GM12891 (cell line): ENCODE measurements around the gene BARD1.
"Not testable (repeated sequence)": the region's sequence is repeated elsewhere in the genome, so short reads cannot be mapped to it uniquely, and the experiment has no call there.

Source experiments
- DNase-seq: peaks from one replicate; pipeline ENCODE4 v3.0.0; 2011; ENCODE audit warnings: low spot score; ENCODE audit not compliant: insufficient read length
- FAIRE-seq: peaks from 2 replicates; lab custom pipeline; 2011; peaks lifted over from hg19 to GRCh38; lab: Jason Lieb, UNC
- PAX5 ChIP-seq: IDR thresholded peaks from 2 replicates; pipeline ENCODE4 v1.6.1; 2011; ENCODE audit warnings: low read length, moderate library complexity, mild to moderate bottlenecking; ENCODE audit not compliant: insufficient read depth, severe bottlenecking
- POLR2A ChIP-seq: IDR thresholded peaks from 2 replicates; pipeline ENCODE4 v1.6.1; 2011; ENCODE audit warnings: low read depth, low read length, control low read depth
- POLR2AphosphoS5 ChIP-seq: IDR thresholded peaks from 2 replicates; pipeline ENCODE4 v1.6.1; 2011; ENCODE audit warnings: low read depth, low read length, control low read depth
- POU2F2 ChIP-seq: IDR thresholded peaks from 2 replicates; pipeline ENCODE4 v1.6.1; 2011; ENCODE audit warnings: low read depth, mild to moderate bottlenecking, control low read depth, low read length, moderate library complexity
- SPI1 ChIP-seq: IDR thresholded peaks from 2 replicates; pipeline ENCODE4 v1.6.1; 2011; ENCODE audit warnings: low read depth, low read length, control low read depth
- TAF1 ChIP-seq: IDR thresholded peaks from 2 replicates; pipeline ENCODE4 v1.6.1; 2011; ENCODE audit warnings: low read depth, low read length, control low read depth

BARD1 gene

GRCh38 chr2:214699236-214699635 is 110.2 kb downstream of the BARD1 start:
- FAIRE-seq: no peak
- DNase-seq: no peak
- TF ChIP-seq SPI1 (no peak), POU2F2 (no peak), TAF1 (no peak), POLR2A (no peak), POLR2AphosphoS5 (no peak), PAX5 (no peak)

- FAIRE-seq: no peak
- DNase-seq: no peak
- TF ChIP-seq PAX5: no peak
- no peak for TF ChIP-seq POLR2AphosphoS5
- TF ChIP-seq TAF1: no peak
- TF ChIP-seq POU2F2: no peak
- TF ChIP-seq SPI1: no peak
- no peak for TF ChIP-seq POLR2A
Measured at GRCh38 chr2:214696681-214697080, 112.8 kb downstream of the BARD1 start.

GRCh38 chr2:214695789-214696188 is 113.7 kb downstream of the BARD1 start:
- DNase-seq: no peak
- no peak for FAIRE-seq
- TF ChIP-seq POLR2A (no peak), POLR2AphosphoS5 (no peak), TAF1 (no peak), POU2F2 (no peak), PAX5 (no peak)

- not testable (repeated sequence) for FAIRE-seq, DNase-seq
Measured at GRCh38 chr2:214683557-214683956, 125.9 kb downstream of the BARD1 start.

GRCh38 chr2:214679736-214680135 is 129.7 kb downstream of the BARD1 start:
- TF ChIP-seq POLR2AphosphoS5 (no peak), SPI1 (no peak), POLR2A (no peak), PAX5 (no peak), POU2F2 (no peak), TAF1 (no peak)
- no peak for DNase-seq
- FAIRE-seq: no peak

- TF ChIP-seq TAF1: no peak
- TF ChIP-seq PAX5: no peak
- TF ChIP-seq POLR2A: no peak
- TF ChIP-seq POLR2AphosphoS5: no peak
- DNase-seq (no peak), FAIRE-seq (no peak)
Measured at GRCh38 chr2:214676421-214677089, 132.9 kb downstream of the BARD1 start.
